GM10248 (cell line): ENCODE data around the gene ZNF180.

Source experiments
- CTCF ChIA-PET: fragments of 300-600 bp; sonication (Branson Sonifier 250); formaldehyde crosslinking; extraction: SDS; loops from one replicate; lab custom pipeline; 2021; ENCODE audit warnings: antibody characterized with exemption; lab: Yijun Ruan, JAX
- POLR2A ChIA-PET: fragments of 350-650 bp; sonication (Branson Sonifier 250); formaldehyde crosslinking; extraction: SDS; loops from one replicate; lab custom pipeline; 2020; ENCODE audit warnings: antibody characterized with exemption; lab: Yijun Ruan, JAX
- DNase-seq: peaks from one replicate; pipeline ENCODE4 v3.0.0; 2012; ENCODE audit errors: extremely low spot score
- TF ChIP-seq, protein P1 (sequence below): IDR thresholded peaks from 2 replicates; pipeline ENCODE4 v1.5.1; 2012; ENCODE audit warnings: mild to moderate bottlenecking, low read depth; ENCODE audit errors: extremely low read depth, missing control alignments, control extremely low read depth

The ZNF180 gene

DNA sequence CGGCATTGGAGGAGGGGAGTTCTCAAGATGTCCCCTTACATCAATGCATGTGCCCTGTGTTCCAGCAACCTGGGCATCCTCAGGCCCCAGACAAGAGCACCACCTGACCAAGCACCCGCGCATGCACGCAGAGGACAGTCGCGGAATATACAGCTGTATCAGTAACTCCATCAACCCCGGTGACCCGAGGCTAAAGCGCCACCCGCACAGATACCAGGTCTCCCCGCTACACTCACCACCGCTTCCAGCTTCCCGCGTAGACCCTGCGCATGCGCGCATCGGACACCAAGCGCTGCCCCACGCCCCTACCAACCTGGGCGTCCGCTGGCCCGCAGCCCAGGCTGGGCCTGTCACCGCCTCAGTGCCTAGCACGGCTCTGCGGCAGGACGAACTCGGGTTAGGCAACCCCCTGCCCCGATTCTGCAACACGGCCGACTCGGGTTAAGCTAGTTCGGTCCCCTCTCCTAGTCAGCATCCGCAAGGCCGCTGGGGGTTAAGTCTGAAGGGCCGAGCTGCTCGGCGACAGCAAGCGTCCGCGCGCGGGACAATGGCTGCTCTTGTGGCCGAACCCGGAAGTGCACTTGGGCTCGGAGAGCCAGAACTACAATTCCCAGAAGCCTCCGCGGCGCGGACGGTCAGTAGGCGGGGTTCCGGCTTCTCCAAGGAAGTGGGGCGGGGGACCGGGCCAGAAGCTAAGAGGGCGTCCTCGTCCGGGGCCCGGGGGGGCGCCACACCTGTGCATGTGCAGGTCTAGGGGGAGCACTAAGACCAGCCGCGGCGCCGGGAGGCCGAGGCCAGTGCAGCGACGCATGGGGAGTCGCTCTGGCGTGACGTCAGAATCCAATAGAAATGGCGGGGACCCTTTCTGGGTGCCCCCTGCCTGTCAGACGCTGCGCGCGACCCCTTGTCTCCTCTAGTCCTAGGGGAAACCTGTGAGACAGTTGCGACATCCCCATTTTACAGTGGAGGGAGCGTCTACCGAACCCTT, at the start of gene ZNF180:
ZNF180 (minus strand) TSS at position 561 of the 988 bp plus-strand sequence. CDS start 3,188 bp downstream, outside the sequence.
- peak; percentile 98 for DNase-seq
- ChIA-PET POLR2A (interaction anchor here (0.6 kb wide), 2 partner anchors 335 to 360 kb away, joined by 3 to 4 read pairs; partner anchors contain the start of gene ZNF226), CTCF (interaction anchor here (0.7 to 1.5 kb wide), 4 partner anchors 9 to 17 kb away, joined by 3 to 4 read pairs (median 3); no protein-coding TSS in a partner anchor)
- TF ChIP-seq, protein P1, sequence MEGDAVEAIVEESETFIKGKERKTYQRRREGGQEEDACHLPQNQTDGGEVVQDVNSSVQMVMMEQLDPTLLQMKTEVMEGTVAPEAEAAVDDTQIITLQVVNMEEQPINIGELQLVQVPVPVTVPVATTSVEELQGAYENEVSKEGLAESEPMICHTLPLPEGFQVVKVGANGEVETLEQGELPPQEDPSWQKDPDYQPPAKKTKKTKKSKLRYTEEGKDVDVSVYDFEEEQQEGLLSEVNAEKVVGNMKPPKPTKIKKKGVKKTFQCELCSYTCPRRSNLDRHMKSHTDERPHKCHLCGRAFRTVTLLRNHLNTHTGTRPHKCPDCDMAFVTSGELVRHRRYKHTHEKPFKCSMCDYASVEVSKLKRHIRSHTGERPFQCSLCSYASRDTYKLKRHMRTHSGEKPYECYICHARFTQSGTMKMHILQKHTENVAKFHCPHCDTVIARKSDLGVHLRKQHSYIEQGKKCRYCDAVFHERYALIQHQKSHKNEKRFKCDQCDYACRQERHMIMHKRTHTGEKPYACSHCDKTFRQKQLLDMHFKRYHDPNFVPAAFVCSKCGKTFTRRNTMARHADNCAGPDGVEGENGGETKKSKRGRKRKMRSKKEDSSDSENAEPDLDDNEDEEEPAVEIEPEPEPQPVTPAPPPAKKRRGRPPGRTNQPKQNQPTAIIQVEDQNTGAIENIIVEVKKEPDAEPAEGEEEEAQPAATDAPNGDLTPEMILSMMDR, result peak; percentile 28

DNA sequence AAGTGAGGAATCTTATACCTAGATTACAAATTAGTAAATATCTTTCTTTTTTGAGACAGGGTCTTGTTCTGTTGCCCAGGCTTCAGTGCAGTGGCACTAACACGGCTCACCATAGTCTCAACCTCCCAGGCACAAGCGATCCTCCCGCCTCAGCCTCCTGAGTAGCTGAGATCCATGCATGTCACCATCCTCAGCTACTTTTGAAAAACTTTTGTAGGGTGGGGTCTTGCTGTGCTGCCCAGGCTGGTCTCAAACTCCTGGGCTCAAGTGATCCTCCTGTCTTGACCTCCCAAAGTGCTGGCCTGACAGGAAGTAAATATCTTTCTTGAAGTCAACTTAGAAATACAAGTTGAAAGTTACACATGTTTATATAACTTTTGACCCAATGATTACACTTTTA, 49.2 kb upstream of the ZNF180 start:
- TF ChIP-seq, protein P1, result no peak
- CTCF ChIA-PET, result no interaction called here
- POLR2A ChIA-PET, result no interaction called here
- DNase-seq, result no peak

DNA sequence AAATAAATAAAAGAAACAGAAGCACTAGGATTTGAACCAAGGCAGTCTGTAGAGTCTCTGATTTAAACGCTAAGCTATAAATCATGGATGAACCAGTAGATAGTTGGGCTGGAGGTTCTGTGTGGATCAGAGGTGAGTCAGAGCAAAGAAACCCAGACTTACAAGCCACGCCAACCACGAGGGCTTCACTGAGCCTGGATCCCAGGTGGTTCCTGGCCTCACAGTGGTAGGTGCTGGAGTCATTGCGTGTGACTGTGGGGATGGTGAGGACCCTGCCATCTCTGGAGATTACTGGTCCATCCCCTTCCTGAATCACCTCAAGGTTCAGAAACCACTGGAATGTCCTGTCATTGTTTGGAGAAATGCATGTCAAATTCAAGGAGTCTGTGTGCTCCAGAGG, 48.4 kb upstream of the ZNF180 start:
- no peak for DNase-seq
- ChIA-PET POLR2A (no interaction called here), CTCF (interaction anchor here (1.5 to 2.4 kb wide), 2 partner anchors 10 to 23 kb away, joined by 5 to 9 read pairs; no protein-coding TSS in a partner anchor)
- TF ChIP-seq, protein P1, result no peak

DNA sequence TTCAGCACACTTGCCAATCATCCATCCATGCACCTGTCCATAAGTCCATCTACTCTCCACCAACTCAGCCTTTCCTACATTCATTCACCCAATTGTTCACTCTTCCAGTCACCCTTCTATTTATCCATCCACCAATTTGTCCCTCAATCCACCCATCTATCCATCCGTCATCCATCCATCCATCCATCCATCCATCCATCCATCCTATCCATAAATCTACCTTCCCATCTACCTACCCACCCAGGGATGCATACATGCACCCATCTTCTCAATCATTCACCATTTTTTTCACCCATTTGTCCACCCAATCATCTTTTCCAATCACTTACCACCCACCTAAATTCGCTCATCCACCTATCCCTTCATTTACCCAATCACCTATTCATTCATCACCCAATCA, 43.7 kb upstream of the ZNF180 start:
- DNase-seq, result no peak
- TF ChIP-seq, protein P1, result no peak
- POLR2A ChIA-PET, result no interaction called here
- CTCF ChIA-PET, result no interaction called here

DNA sequence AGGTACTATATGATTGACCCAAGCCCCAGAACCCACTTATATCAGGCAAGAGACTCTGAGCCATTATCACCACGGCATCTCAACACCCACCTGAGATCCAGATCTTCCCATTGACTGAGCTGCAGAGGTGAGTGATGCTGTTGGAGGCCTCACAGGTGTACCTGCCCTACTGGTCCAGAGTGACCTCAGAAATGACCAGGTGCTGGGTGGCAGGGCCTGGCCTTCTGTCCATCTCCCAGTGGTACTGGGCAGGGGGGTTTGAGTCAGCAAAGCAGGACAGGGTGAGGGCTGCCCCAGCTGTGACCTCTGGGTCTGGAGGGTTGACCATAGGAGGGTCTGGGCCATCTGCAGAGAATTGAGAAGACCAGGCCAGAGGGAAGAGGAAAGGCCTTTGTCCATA, 42.3 kb upstream of the ZNF180 start:
- ChIA-PET CTCF (no interaction called here), POLR2A (no interaction called here)
- TF ChIP-seq, protein P1, result no peak
- no peak for DNase-seq

DNA sequence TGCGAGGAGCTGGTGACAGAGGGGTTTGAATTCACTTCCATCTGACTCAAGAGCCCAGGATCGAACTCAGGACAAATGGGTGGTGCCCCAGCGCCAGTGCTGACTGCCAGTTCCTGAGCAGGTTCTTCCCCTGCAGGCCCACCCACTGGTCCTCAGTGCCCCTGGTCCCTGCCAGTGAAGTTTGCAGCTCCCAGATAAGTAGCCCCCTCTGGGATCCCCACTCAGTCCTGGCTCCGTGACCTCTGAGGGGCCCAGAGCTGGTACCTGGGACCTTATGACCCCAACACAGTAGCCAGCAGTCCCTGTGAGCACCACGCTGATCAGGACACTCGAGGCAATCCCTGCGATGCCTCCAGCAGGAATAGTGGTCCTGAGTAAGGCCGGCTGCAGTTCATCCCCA, 40.4 kb upstream of the ZNF180 start:
- ChIA-PET POLR2A (no interaction called here), CTCF (no interaction called here)
- TF ChIP-seq, protein P1, result no peak
- no peak for DNase-seq
